H1 (cell line): Measurements from ENCODE around the gene GRID2. TPM values are rescaled to one million over a fixed set of nuclear protein-coding genes. Genes with fewer than 3 reads are reported as not detected.

ENCODE experiments used
- CTCF ChIA-PET: fragments of 300-600 bp; sonication (Branson Sonifier 250); formaldehyde crosslinking; loops from one replicate; lab custom pipeline; 2021; ENCODE audit not compliant: partially characterized antibody; lab: Charles Lee
- POLR2A ChIA-PET: fragments of 300-600 bp; sonication (Branson Sonifier 250); formaldehyde crosslinking; loops from one replicate; lab custom pipeline; 2021; ENCODE audit warnings: inconsistent platforms; ENCODE audit not compliant: partially characterized antibody; lab: Charles Lee
- DNase-seq, 2 experiments: peaks; one replicate each; pipeline versions ENCODE4 v3.0.0 to v3.0.0-alpha.2; 2010 to 2022; ENCODE audit warnings: low spot score in 2 of 2, low read depth in 1 of 2, mixed read lengths in 1 of 2
- FAIRE-seq: peaks from 2 replicates; lab custom pipeline; 2011; peaks lifted over from hg19 to GRCh38; lab: Jason Lieb, UNC
- H2AFZ ChIP-seq: 2 replicates; pipeline ENCODE4 v1.8.1; 2012; ENCODE audit warnings: low read length, inconsistent platforms
- H2AK5ac ChIP-seq: 2 replicates; pipeline ENCODE4 v1.6.1; 2013; ENCODE audit warnings: low read depth, low read length
- H2BK120ac ChIP-seq: replicated peaks from 2 replicates; pipeline ENCODE3; 2013; ENCODE audit warnings: low read depth, low read length, inconsistent platforms
- H2BK12ac ChIP-seq: 2 replicates; pipeline ENCODE4 v1.6.1; 2013; ENCODE audit warnings: low read depth, low read length
- H2BK15ac ChIP-seq: 2 replicates; pipeline ENCODE4 v1.6.1; 2013; ENCODE audit warnings: low read length
- H2BK20ac ChIP-seq: 2 replicates; pipeline ENCODE4 v1.6.1; 2013; ENCODE audit warnings: low read length
- H2BK5ac ChIP-seq: 2 replicates; pipeline ENCODE4 v1.6.1; 2013; ENCODE audit warnings: low read depth, low read length
- H3K14ac ChIP-seq: 2 replicates; pipeline ENCODE4 v1.6.1; 2013; ENCODE audit warnings: inconsistent platforms; ENCODE audit not compliant: insufficient read length
- H3K18ac ChIP-seq: 2 replicates; pipeline ENCODE4 v1.6.1; 2013; ENCODE audit warnings: low read length; ENCODE audit errors: extremely low read depth
- H3K23ac ChIP-seq: 2 replicates; pipeline ENCODE4 v1.6.1; 2013; ENCODE audit warnings: inconsistent platforms; ENCODE audit not compliant: insufficient read length
- H3K23me2 ChIP-seq: 2 replicates; pipeline ENCODE4 v1.6.1; 2013; ENCODE audit warnings: low read depth, low read length
- H3K27ac ChIP-seq: 2 replicates; pipeline ENCODE4 v1.6.1; 2011; ENCODE audit warnings: low read depth, low read length, inconsistent platforms
- H3K27me3 ChIP-seq, 4 experiments: replicated peaks in 1 of 4; 1 replicate in 1 of 4; 2 replicates in 3 of 4; pipeline versions ENCODE4 v1.6.1 to v1.8.1; 2011 to 2013; ENCODE audit warnings: low read length in 3 of 4, mild to moderate bottlenecking in 3 of 4, inconsistent platforms in 2 of 4, mixed read lengths in 2 of 4, moderate library complexity in 1 of 4; ENCODE audit not compliant: control insufficient read depth in 3 of 4, insufficient read depth in 3 of 4; ENCODE audit errors: extremely low read depth in 1 of 4
- H3K36me3 ChIP-seq, 4 experiments: 2 replicates each; pipeline versions ENCODE4 v1.6.1 to v1.8.1; 2011 to 2013; ENCODE audit warnings: mild to moderate bottlenecking in 4 of 4, low read length in 3 of 4, moderate library complexity in 2 of 4, control low read depth in 1 of 4, inconsistent platforms in 1 of 4; ENCODE audit not compliant: insufficient read depth in 4 of 4, control insufficient read depth in 2 of 4
- H3K4ac ChIP-seq: replicated peaks from 2 replicates; pipeline ENCODE3; 2013; ENCODE audit warnings: low read length, low read depth, mixed read lengths, inconsistent platforms; ENCODE audit not compliant: insufficient read length
- H3K4me1 ChIP-seq, 4 experiments: replicated peaks in 1 of 4; 1 replicate in 1 of 4; 2 replicates in 3 of 4; pipeline versions ENCODE4 v1.6.1 to v1.8.1; 2011 to 2013; ENCODE audit warnings: low read length in 3 of 4, inconsistent platforms in 2 of 4, mixed read lengths in 1 of 4; ENCODE audit not compliant: insufficient read depth in 4 of 4, control insufficient read depth in 3 of 4
- H3K4me2 ChIP-seq, 2 experiments: 2 replicates each; pipeline versions ENCODE4 v1.6.1 to v1.8.1; 2011 to 2013; ENCODE audit warnings: low read depth in 2 of 2, low read length in 2 of 2, control low read depth in 1 of 2, inconsistent platforms in 1 of 2, mild to moderate bottlenecking in 1 of 2; ENCODE audit not compliant: insufficient read depth in 1 of 2
- H3K4me3 ChIP-seq, 4 experiments: fragments of 200-600, 300-600 bp in 1 of 4; sonication (generic), shearing (Covaris generic), sonication (Bioruptor Twin) in 1 of 4; 2 replicates each; pipeline versions ENCODE4 v1.5.1 to v1.8.1; 2011 to 2016; ENCODE audit warnings: low read length in 4 of 4, low read depth in 3 of 4, control low read depth in 2 of 4, inconsistent platforms in 2 of 4, mild to moderate bottlenecking in 2 of 4, mixed read lengths in 1 of 4, moderate library complexity in 1 of 4; ENCODE audit not compliant: insufficient read depth in 2 of 4; ENCODE audit errors: extremely low read depth in 1 of 4
- H3K56ac ChIP-seq: replicated peaks from 2 replicates; pipeline ENCODE3; 2013; ENCODE audit warnings: low read depth, mild to moderate bottlenecking, mixed read lengths, low read length, inconsistent platforms; ENCODE audit not compliant: insufficient read length
- H3K79me1 ChIP-seq: 2 replicates; pipeline ENCODE4 v1.6.1; 2013; ENCODE audit warnings: low read depth, low read length, control low read depth
- H3K79me2 ChIP-seq, 2 experiments: 2 replicates each; pipeline versions ENCODE4 v1.6.1 to v1.8.1; 2012 to 2013; ENCODE audit warnings: low read length in 2 of 2, mild to moderate bottlenecking in 2 of 2, inconsistent platforms in 1 of 2; ENCODE audit not compliant: insufficient read depth in 2 of 2, control insufficient read depth in 1 of 2
- H3K9ac ChIP-seq, 4 experiments: replicated peaks in 1 of 4; 1 replicate in 1 of 4; 2 replicates in 3 of 4; pipeline versions ENCODE4 v1.6.1 to v1.8.1; 2011 to 2013; ENCODE audit warnings: low read depth in 3 of 4, low read length in 3 of 4, control low read depth in 2 of 4, mild to moderate bottlenecking in 2 of 4, moderate library complexity in 2 of 4, inconsistent platforms in 1 of 4; ENCODE audit errors: extremely low read depth in 1 of 4
- H3K9me3 ChIP-seq, 2 experiments: 2 replicates each; pipeline versions ENCODE4 v1.6.1 to v1.8.1; 2012 to 2013; ENCODE audit warnings: mild to moderate bottlenecking in 2 of 2, moderate library complexity in 2 of 2, control low read depth in 1 of 2, inconsistent platforms in 1 of 2, low read depth in 1 of 2, low read length in 1 of 2, mixed read lengths in 1 of 2; ENCODE audit not compliant: insufficient read depth in 2 of 2
- H4K20me1 ChIP-seq, 2 experiments: replicated peaks in 1 of 2; 2 replicates each; pipeline versions ENCODE3 to v1.8.1; 2011 to 2013; ENCODE audit warnings: inconsistent platforms in 2 of 2, low read length in 2 of 2, mild to moderate bottlenecking in 1 of 2; ENCODE audit not compliant: insufficient read depth in 2 of 2, control insufficient read depth in 1 of 2
- H4K5ac ChIP-seq: 2 replicates; pipeline ENCODE4 v1.6.1; 2013; ENCODE audit warnings: low read length, low read depth, mixed read lengths, inconsistent platforms; ENCODE audit not compliant: insufficient read length
- H4K8ac ChIP-seq: 2 replicates; pipeline ENCODE4 v1.8.0; 2013; ENCODE audit warnings: mild to moderate bottlenecking, moderate library complexity, low read length, inconsistent platforms; ENCODE audit not compliant: insufficient read depth; ENCODE audit errors: extremely low read depth
- H4K91ac ChIP-seq: replicated peaks from 2 replicates; pipeline ENCODE3; 2013; ENCODE audit warnings: low read length, mixed read lengths, inconsistent platforms; ENCODE audit not compliant: insufficient read length
- CEBPB ChIP-seq: IDR thresholded peaks from 2 replicates; pipeline ENCODE4 v1.6.1; 2012; ENCODE audit warnings: low read depth, low read length
- CHD1 ChIP-seq: IDR thresholded peaks from 2 replicates; pipeline ENCODE4 v1.6.1; 2012; ENCODE audit warnings: low read depth, low read length, improper control_type of control experiment
- CHD2 ChIP-seq: IDR thresholded peaks from 2 replicates; pipeline ENCODE4 v1.6.1; 2012; ENCODE audit warnings: low read length, improper control_type of control experiment
- CTBP2 ChIP-seq: IDR thresholded peaks from 2 replicates; pipeline ENCODE4 v1.7.0; 2011; ENCODE audit warnings: borderline replicate concordance, mild to moderate bottlenecking, moderate library complexity, mixed read lengths, low read length; ENCODE audit not compliant: insufficient read depth, insufficient read length
- MAFK ChIP-seq: IDR thresholded peaks from 2 replicates; pipeline ENCODE4 v1.6.1; 2012; ENCODE audit warnings: low read depth, mild to moderate bottlenecking, improper control_type of control experiment, low read length
- POU5F1 ChIP-seq: IDR thresholded peaks from 2 replicates; pipeline ENCODE4 v1.6.1; 2011; ENCODE audit warnings: low read depth, mild to moderate bottlenecking, low read length, moderate library complexity
- SAP30 ChIP-seq: fragments of 300-600 bp; sonication (generic); IDR thresholded peaks from 2 replicates; pipeline ENCODE4 v1.7.1; 2012; ENCODE audit warnings: low read length, moderate library complexity, mild to moderate bottlenecking, inconsistent platforms; ENCODE audit not compliant: insufficient read depth, insufficient replicate concordance
- SIN3A ChIP-seq, 2 experiments: IDR thresholded peaks in 1 of 2; conservative IDR thresholded peaks in 1 of 2; 2 replicates each; pipeline ENCODE4 v1.6.1; 2011 to 2012; ENCODE audit warnings: low read length in 2 of 2, improper control_type of control experiment in 1 of 2, low read depth in 1 of 2, mild to moderate bottlenecking in 1 of 2
- SP2 ChIP-seq: IDR thresholded peaks from 2 replicates; pipeline ENCODE4 v1.6.1; 2012; ENCODE audit warnings: mild to moderate bottlenecking, low read length, inconsistent platforms
- SP4 ChIP-seq: IDR thresholded peaks from 2 replicates; pipeline ENCODE4 v1.6.1; 2012; ENCODE audit warnings: low read length, inconsistent platforms
- SRF ChIP-seq: IDR thresholded peaks from 2 replicates; pipeline ENCODE4 v1.6.1; 2011; ENCODE audit warnings: mild to moderate bottlenecking, low read depth, low read length, moderate library complexity
- SUZ12 ChIP-seq: fragments of 200-600 bp; sonication (generic); IDR thresholded peaks from 2 replicates; pipeline ENCODE4 v1.6.1; 2012; ENCODE audit warnings: mild to moderate bottlenecking, inconsistent platforms, low read length, moderate library complexity, mixed read lengths
- TBP ChIP-seq: IDR thresholded peaks from 2 replicates; pipeline ENCODE4 v1.6.1; 2011; ENCODE audit warnings: low read depth, low read length, improper control_type of control experiment
- ZNF274 ChIP-seq: IDR thresholded peaks from 2 replicates; pipeline ENCODE4 v1.7.0; 2012; ENCODE audit warnings: low read length, borderline replicate concordance; ENCODE audit errors: extremely low read depth
- whole genome bisulfite sequencing, 2 experiments: shearing (Covaris generic) in 1 of 2; methylation state at CpG; one replicate each; pipeline versions ENCODE4 v1.1.6 to v1.1.7; 2013 to 2015; ENCODE audit warnings: low lambda C conversion rate in 2 of 2, mixed read lengths in 2 of 2, inconsistent platforms in 1 of 2, low coverage in 1 of 2, missing lambda C conversion rate in 1 of 2; ENCODE audit not compliant: insufficient replicate concordance in 2 of 2, insufficient coverage in 1 of 2, insufficient read length in 1 of 2; ENCODE audit errors: extremely low coverage in 1 of 2, missing lambda C conversion rate in 1 of 2; 5-methylcytosine and 5-hydroxymethylcytosine counted together
- polyA plus RNA-seq, 7 experiments: library from polyadenylated mRNA; depleted of rRNA in 3 of 7; stranded (reverse) in 5 of 7; unstranded in 2 of 7; fragments of >200 nt in 5 of 7; fragments of 200-250 nt in 2 of 7; gene quantifications; 1 replicate in 5 of 7; 2 replicates in 1 of 7; 4 replicates in 1 of 7; pipeline versions ENCODE4 v1.2.1 to v1.2.3, GENCODE V29; 2011 to 2013; ENCODE audit warnings: missing spikeins in 2 of 7, mixed read lengths in 2 of 7
- total RNA-seq: library from RNA; stranded (reverse); fragmentation: NEBNext Ultra II Directional; extraction: Animal tissue kit (Norgen Biotek cat#: 25700); gene quantifications from 2 replicates; pipeline ENCODE4 v1.2.1, GENCODE V29; 2021

The GRID2 gene
- total and polyA plus RNA-seq, 2 of the 8 experiments (the other 6 are each of a cell fraction or from before 2014, with no cell fraction given): 31.1 to 81.9 TPM

DNA sequence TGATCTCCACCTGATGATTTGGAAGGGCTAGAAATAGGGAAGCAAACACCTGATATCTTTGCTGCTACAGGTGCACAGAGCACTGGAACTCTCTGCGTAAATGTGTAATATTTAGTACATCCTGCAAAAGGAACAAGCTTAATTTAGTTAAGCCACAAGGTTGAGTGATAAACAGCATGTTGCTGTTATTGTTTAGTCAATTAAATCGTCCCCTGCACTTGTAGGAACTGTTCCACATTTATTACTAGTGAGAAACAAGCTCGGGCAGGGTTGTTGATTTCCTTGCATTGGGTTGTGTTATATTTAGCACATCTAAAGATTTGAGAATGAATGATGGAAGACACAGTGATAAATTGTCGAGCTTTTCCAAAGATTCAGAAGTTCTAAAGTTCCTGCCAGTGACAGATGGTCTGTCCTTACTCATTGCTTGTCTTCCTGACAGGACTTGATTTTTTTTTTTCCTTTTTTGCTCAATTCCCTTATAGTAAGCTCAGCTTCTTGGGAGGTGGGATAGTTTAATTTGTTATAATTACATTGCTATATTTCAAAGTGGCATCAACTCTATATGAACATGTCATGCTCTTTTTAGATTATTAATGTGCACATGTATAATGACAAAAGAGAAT is 897.8 kb downstream of the GRID2 start:
- CTCF ChIA-PET: interaction anchor here (1.2 to 2.0 kb wide), 3 partner anchors 35 to 44 kb away, joined by 3 to 7 read pairs (median 3); no protein-coding TSS in a partner anchor
- H3K36me3 ChIP-seq: no peaks in the 10 kb centered on the region
- H2AFZ ChIP-seq: no peak overlapping the region
- no peak overlapping the region for H4K8ac ChIP-seq
- no peaks in the 10 kb centered on the region for H3K79me2 ChIP-seq
- H3K4me1 ChIP-seq: peaks cover 0 to 6% (median 5%) of the 10 kb centered on the region in 4 experiments; a peak in 4 of 7 replicates
- WGBS, 2 experiments: 80% methylated on average over 4 of the region's 4 CpGs; no CpG with 5 or more reads in 1 of the 2 experiments
- H2BK120ac ChIP-seq: no peak overlapping the region
- H3K9me3 ChIP-seq: no peaks in the 10 kb centered on the region
- H2BK12ac ChIP-seq: no peak overlapping the region
- H3K4me3 ChIP-seq: no peak overlapping the region
- no peak overlapping the region for H3K27ac ChIP-seq
- no peak overlapping the region for H3K23ac ChIP-seq
- no peak overlapping the region for H3K18ac ChIP-seq
- no peak overlapping the region for H4K91ac ChIP-seq
- no peaks in the 10 kb centered on the region for H3K27me3 ChIP-seq
- H3K14ac ChIP-seq: no peak overlapping the region
- no peak for DNase-seq
- no peak overlapping the region for H2BK15ac ChIP-seq
- no peak overlapping the region for H2AK5ac ChIP-seq
- POLR2A ChIA-PET: interaction anchor here (0.6 kb wide), 1 partner anchor 23 kb away, joined by 3 read pairs; no protein-coding TSS in a partner anchor
- no peaks in the 10 kb centered on the region for H3K79me1 ChIP-seq
- H2BK5ac ChIP-seq: no peak overlapping the region
- H3K4me2 ChIP-seq: no peak overlapping the region
- no peak for FAIRE-seq
- H3K4ac ChIP-seq: no peak overlapping the region
- H2BK20ac ChIP-seq: no peak overlapping the region
- H4K20me1 ChIP-seq: peaks cover 0 to 2% of the 10 kb centered on the region in 2 experiments
- H3K9ac ChIP-seq: no peak overlapping the region
- peaks cover 2% of the 10 kb centered on the region; the same call in 1 of the 2 replicates for H3K23me2 ChIP-seq
- no peak overlapping the region for H4K5ac ChIP-seq
- H3K56ac ChIP-seq: no peak overlapping the region
- TF ChIP-seq SRF (no peak), TBP (no peak), MAFK (no peak), CTBP2 (no peak), SIN3A (conservative IDR thresholded peaks at IDR 0.05 in 1 of 2, IDR thresholded peaks at IDR 0.05 in 1 of 2; ENCODE audit: low read depth in 1 of 2, low read length in 2 of 2) (no peak), POU5F1 (no peak), SP2 (no peak), SAP30 (no peak), CHD1 (no peak), CHD2 (no peak), ZNF274 (no peak), SUZ12 (no peak), CEBPB (no peak), SP4 (no peak)
